ENCODE measurements around the gene PIK3AP1. TPM values are rescaled to one million over a fixed set of nuclear protein-coding genes. Genes with fewer than 3 reads are reported as not detected.
"Not testable (repeated sequence)": the region's sequence is repeated elsewhere in the genome, so short reads cannot be mapped to it uniquely, and the experiment has no call there.

The PIK3AP1 gene
- total RNA-seq, 4 donors from 2014 or later: 5.8 to 111 (median 13.4) TPM

- peaks cover 0 to 6% (median 0%) of the 10 kb centered on the region in 3 donors for H3K36me3 ChIP-seq
- TF ChIP-seq CTCF (IDR thresholded peaks at IDR 0.05) (no peak), POLR2A (IDR thresholded peaks at IDR 0.05) (no peak)
- H3K27me3 ChIP-seq: no peaks in the 10 kb centered on the region
- H3K4me1 ChIP-seq: peaks cover 0 to 44% (median 2%) of the 10 kb centered on the region in 4 donors
- DNase-seq: no peak
- H3K27ac ChIP-seq: peak overlapping the region in 3 of 4 donors; percentile 4 to 65 (median 44)
- no peak overlapping the region for H3K4me3 ChIP-seq
- no peaks in the 10 kb centered on the region for H3K9me3 ChIP-seq
Observed at GRCh38 chr10:96576277-96576980, 143.9 kb downstream of the PIK3AP1 start.

- peaks cover 0 to 36% (median 2%) of the 10 kb centered on the region in 4 donors for H3K4me1 ChIP-seq
- not testable (repeated sequence) for H3K4me3 ChIP-seq
Observed at GRCh38 chr10:96574564-96574963, 145.8 kb downstream of the PIK3AP1 start.

GRCh38 chr10:96573036-96573435 is 147.3 kb downstream of the PIK3AP1 start:
- H3K4me1 ChIP-seq: peaks cover 0 to 40% (median 2%) of the 10 kb centered on the region in 4 donors
- no peak for DNase-seq
- H3K36me3 ChIP-seq: peaks cover 0 to 6% (median 0%) of the 10 kb centered on the region in 3 donors
- TF ChIP-seq CTCF (IDR thresholded peaks at IDR 0.05): no peak
- TF ChIP-seq POLR2A (IDR thresholded peaks at IDR 0.05): no peak
- no peak overlapping the region for H3K4me3 ChIP-seq
- no peaks in the 10 kb centered on the region for H3K27me3 ChIP-seq
- H3K27ac ChIP-seq: no peak overlapping the region
- no peaks in the 10 kb centered on the region for H3K9me3 ChIP-seq

More at GRCh38 chr10:96574564-96574963, 145.8 kb downstream of the PIK3AP1 start:
- H3K27me3 ChIP-seq, H3K27ac ChIP-seq, H3K9me3 ChIP-seq, DNase-seq, H3K36me3 ChIP-seq: not testable (repeated sequence)

GRCh38 chr10:96570983-96571964 is 149.0 kb downstream of the PIK3AP1 start:
- Histone ChIP-seq H3K9me3 (no peaks in the 10 kb centered on the region), H3K27ac (no peak overlapping the region), H3K4me3 (no peak overlapping the region), H3K27me3 (no peaks in the 10 kb centered on the region), H3K36me3 (peaks cover 0 to 5% (median 0%) of the 10 kb centered on the region in 3 donors), H3K4me1 (peaks cover 0 to 23% (median 0%) of the 10 kb centered on the region in 4 donors)
- TF ChIP-seq CTCF (IDR thresholded peaks at IDR 0.05): no peak
- no peak for TF ChIP-seq POLR2A (IDR thresholded peaks at IDR 0.05)
- no peak for DNase-seq

GRCh38 chr10:96570511-96570910 is 149.8 kb downstream of the PIK3AP1 start:
- no peak overlapping the region for H3K27ac ChIP-seq

More at GRCh38 chr10:96570511-96570910, 149.8 kb downstream of the PIK3AP1 start:
- DNase-seq: no peak
- TF ChIP-seq CTCF (IDR thresholded peaks at IDR 0.05) (no peak), POLR2A (IDR thresholded peaks at IDR 0.05) (no peak)
- Histone ChIP-seq H3K36me3 (no peaks in the 10 kb centered on the region), H3K9me3 (no peaks in the 10 kb centered on the region), H3K4me3 (no peak overlapping the region), H3K27me3 (no peaks in the 10 kb centered on the region), H3K4me1 (peaks cover 0 to 21% (median 0%) of the 10 kb centered on the region in 4 donors)
